Osteocyte (in vitro differentiated cells): Measurements from ENCODE around the gene FBXO38. TPM values are rescaled to one million over a fixed set of nuclear protein-coding genes. Genes with fewer than 3 reads are reported as not detected.

Experiments
- DNase-seq: peaks from one replicate; pipeline ENCODE4 v3.0.0; 2021; ENCODE audit warnings: mixed read lengths; ENCODE audit not compliant: unreplicated experiment; ENCODE audit errors: extremely low spot score
- H3K27ac Mint-ChIP-seq: one replicate; pipeline ENCODE4 v1.8.0; 2021; ENCODE audit warnings: mild to moderate bottlenecking, mixed read lengths; ENCODE audit not compliant: unreplicated experiment
- H3K27me3 Mint-ChIP-seq: one replicate; pipeline ENCODE4 v1.8.0; 2021; ENCODE audit warnings: mixed read lengths; ENCODE audit not compliant: unreplicated experiment
- H3K36me3 Mint-ChIP-seq: one replicate; pipeline ENCODE4 v1.8.0; 2021; ENCODE audit warnings: mixed read lengths; ENCODE audit not compliant: unreplicated experiment
- H3K4me1 Mint-ChIP-seq: one replicate; pipeline ENCODE4 v1.8.0; 2021; ENCODE audit warnings: mixed read lengths; ENCODE audit not compliant: unreplicated experiment
- H3K4me3 Mint-ChIP-seq: one replicate; pipeline ENCODE4 v1.8.0; 2021; ENCODE audit warnings: mild to moderate bottlenecking, moderate library complexity, mixed read lengths; ENCODE audit not compliant: unreplicated experiment
- H3K9me3 Mint-ChIP-seq: one replicate; pipeline ENCODE4 v1.8.0; 2021; ENCODE audit warnings: mixed read lengths; ENCODE audit not compliant: unreplicated experiment
- CTCF ChIP-seq: fragments of 200-600 bp; sonication (generic); IDR thresholded peaks from 2 replicates; pipeline ENCODE4 v1.5.0; 2021; ENCODE audit warnings: antibody characterized with exemption, mild to moderate bottlenecking, moderate library complexity
- total RNA-seq: library from RNA; stranded (reverse); gene quantifications from 2 replicates; pipeline ENCODE4 v1.2.1, GENCODE V29; 2021

Gene FBXO38
- total RNA-seq, 1 donor from 2014 or later, result 50.1 TPM

DNA sequence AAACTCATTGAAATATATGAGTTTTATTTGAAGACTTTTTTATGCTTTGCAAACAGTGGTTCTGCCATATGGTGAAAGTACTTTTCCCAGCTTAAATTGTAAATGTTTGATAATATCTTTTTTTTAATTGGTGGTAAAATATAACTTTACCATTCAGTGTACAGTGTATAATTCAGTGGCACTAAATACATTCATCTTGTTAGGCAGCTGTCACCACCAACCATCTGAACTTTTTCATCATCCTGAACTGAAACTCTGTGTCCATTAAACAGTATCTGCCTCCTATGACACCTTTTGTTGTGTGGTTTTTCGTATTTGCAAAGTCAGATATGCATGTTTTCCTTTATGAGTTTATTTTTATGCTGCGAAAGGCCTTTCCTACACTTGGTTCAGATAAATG, 45.1 kb downstream of the FBXO38 start:
- no peaks in the 10 kb centered on the region for H3K27me3 Mint-ChIP-seq
- peaks cover 73% of the 10 kb centered on the region for H3K36me3 Mint-ChIP-seq
- H3K4me3 Mint-ChIP-seq, result no peak overlapping the region
- H3K27ac Mint-ChIP-seq, result no peak overlapping the region
- DNase-seq, result no peak
- H3K4me1 Mint-ChIP-seq, result no peaks in the 10 kb centered on the region
- H3K9me3 Mint-ChIP-seq, result no peaks in the 10 kb centered on the region
- no peak for TF ChIP-seq CTCF

GRCh38 chr5:148433826-148434225, 50.1 kb downstream of the FBXO38 start:
- Mint-ChIP-seq H3K36me3 (peaks cover 48% of the 10 kb centered on the region), H3K4me1 (no peaks in the 10 kb centered on the region)
- TF ChIP-seq CTCF, result no peak

DNA sequence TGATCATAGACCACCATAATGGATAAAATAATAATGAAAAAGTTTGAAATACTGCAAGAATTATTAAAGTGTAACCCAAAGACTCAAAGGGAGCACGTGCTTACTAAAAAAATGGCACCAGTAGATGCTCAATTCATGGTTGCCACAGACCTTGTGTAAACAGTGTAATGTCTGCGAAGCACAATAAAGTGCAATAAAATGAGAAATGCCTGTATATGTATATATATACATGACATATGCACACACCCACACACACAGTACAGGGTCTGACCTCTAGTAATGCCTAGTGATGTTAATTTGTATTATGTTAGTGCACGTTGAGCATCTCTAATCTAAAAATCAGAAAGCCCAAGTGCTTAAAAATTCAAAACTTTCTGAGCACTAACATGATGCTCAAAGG, 52.3 kb downstream of the FBXO38 start:
- no peaks in the 10 kb centered on the region for H3K4me1 Mint-ChIP-seq
- no peak overlapping the region for H3K27ac Mint-ChIP-seq
- H3K36me3 Mint-ChIP-seq, result peaks cover 51% of the 10 kb centered on the region

More at GRCh38 chr5:148433826-148434225, 50.1 kb downstream of the FBXO38 start:
- Mint-ChIP-seq H3K9me3 (no peaks in the 10 kb centered on the region), H3K27me3 (no peaks in the 10 kb centered on the region), H3K27ac (no peak overlapping the region), H3K4me3 (no peak overlapping the region)
- no peak for DNase-seq

GRCh38 chr5:148437249-148437648, 53.5 kb downstream of the FBXO38 start:
- no peak for TF ChIP-seq CTCF
- Mint-ChIP-seq H3K27ac (no peak overlapping the region), H3K36me3 (peaks cover 48% of the 10 kb centered on the region), H3K27me3 (no peaks in the 10 kb centered on the region), H3K4me3 (no peak overlapping the region), H3K4me1 (no peaks in the 10 kb centered on the region), H3K9me3 (no peaks in the 10 kb centered on the region)
- no peak for DNase-seq

More for the DNA sequence above, 52.3 kb downstream of the FBXO38 start:
- no peaks in the 10 kb centered on the region for H3K27me3 Mint-ChIP-seq
- no peak overlapping the region for H3K4me3 Mint-ChIP-seq
- H3K9me3 Mint-ChIP-seq, result no peaks in the 10 kb centered on the region
- TF ChIP-seq CTCF, result no peak
- DNase-seq, result no peak

DNA sequence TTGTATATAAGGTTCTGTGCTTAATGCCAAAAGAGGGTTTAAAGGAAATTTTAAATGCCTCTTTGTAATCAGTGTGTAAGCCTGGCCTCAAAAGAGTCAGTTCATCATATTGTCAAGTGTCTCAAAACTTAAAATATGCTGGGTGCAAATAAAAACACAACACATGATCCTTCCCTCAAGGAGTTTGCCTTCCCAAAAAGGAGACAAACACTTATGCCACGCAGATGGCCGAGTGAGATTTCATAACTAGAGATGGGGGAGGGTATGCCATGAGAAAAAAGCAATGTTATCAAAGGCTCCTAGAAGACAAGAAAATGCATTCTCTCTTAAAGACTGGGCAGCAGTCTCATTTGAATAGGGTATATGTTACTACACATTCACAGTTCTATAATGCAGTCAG, 55.2 kb downstream of the FBXO38 start:
- no peak for DNase-seq
- peaks cover 41% of the 10 kb centered on the region for H3K36me3 Mint-ChIP-seq
- no peak overlapping the region for H3K27ac Mint-ChIP-seq
- H3K4me3 Mint-ChIP-seq, result no peak overlapping the region
- no peaks in the 10 kb centered on the region for H3K9me3 Mint-ChIP-seq
- no peak for TF ChIP-seq CTCF
- no peaks in the 10 kb centered on the region for H3K4me1 Mint-ChIP-seq
- H3K27me3 Mint-ChIP-seq, result no peaks in the 10 kb centered on the region
